Measurements from ENCODE around the gene ANO10.

ANO10 gene

DNA sequence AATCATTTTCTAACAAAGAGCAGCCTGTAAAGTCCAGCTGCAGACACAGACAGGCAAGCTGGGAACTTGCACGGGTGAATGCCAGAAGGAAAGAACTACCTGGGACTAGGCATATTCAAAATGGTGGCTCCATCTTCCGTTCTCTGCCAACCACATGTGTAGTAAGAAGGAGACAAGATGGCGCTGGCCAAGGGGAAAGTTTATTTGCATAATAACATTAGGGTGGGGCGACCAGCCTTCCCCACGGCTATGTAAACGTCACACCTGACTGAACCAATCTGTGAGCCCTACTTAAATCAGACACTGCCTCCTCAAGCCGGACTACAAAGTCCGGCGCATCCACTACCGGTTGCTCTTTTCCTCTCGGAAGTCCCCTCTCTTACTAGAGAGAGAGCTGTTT is 204.7 kb downstream of the ANO10 start:
- intact Hi-C loops (cut with DNase I; ENCODE audit: low total_unique reads), result no loop called here
- TF ChIP-seq, protein P1, sequence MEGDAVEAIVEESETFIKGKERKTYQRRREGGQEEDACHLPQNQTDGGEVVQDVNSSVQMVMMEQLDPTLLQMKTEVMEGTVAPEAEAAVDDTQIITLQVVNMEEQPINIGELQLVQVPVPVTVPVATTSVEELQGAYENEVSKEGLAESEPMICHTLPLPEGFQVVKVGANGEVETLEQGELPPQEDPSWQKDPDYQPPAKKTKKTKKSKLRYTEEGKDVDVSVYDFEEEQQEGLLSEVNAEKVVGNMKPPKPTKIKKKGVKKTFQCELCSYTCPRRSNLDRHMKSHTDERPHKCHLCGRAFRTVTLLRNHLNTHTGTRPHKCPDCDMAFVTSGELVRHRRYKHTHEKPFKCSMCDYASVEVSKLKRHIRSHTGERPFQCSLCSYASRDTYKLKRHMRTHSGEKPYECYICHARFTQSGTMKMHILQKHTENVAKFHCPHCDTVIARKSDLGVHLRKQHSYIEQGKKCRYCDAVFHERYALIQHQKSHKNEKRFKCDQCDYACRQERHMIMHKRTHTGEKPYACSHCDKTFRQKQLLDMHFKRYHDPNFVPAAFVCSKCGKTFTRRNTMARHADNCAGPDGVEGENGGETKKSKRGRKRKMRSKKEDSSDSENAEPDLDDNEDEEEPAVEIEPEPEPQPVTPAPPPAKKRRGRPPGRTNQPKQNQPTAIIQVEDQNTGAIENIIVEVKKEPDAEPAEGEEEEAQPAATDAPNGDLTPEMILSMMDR (IDR thresholded peaks at IDR 0.05), result no peak
- Histone ChIP-seq H3K4me3 (no peak overlapping the region), H3K4me1 (peaks cover 0 to 17% (median 5%) of the 10 kb centered on the region in 4 donors), H3K36me3 (no peaks in the 10 kb centered on the region), H3K27ac (no peak overlapping the region), H3K27me3 (no peaks in the 10 kb centered on the region), H3K9me3 (no peaks in the 10 kb centered on the region)
- DNase-seq, result no peak

GRCh38 chr3:43415088-43415487 is 206.7 kb downstream of the ANO10 start:
- H3K36me3 ChIP-seq, result no peaks in the 10 kb centered on the region
- H3K27ac ChIP-seq, result no peak overlapping the region
- intact Hi-C loops (cut with DNase I; ENCODE audit: low total_unique reads), result no loop called here

DNA sequence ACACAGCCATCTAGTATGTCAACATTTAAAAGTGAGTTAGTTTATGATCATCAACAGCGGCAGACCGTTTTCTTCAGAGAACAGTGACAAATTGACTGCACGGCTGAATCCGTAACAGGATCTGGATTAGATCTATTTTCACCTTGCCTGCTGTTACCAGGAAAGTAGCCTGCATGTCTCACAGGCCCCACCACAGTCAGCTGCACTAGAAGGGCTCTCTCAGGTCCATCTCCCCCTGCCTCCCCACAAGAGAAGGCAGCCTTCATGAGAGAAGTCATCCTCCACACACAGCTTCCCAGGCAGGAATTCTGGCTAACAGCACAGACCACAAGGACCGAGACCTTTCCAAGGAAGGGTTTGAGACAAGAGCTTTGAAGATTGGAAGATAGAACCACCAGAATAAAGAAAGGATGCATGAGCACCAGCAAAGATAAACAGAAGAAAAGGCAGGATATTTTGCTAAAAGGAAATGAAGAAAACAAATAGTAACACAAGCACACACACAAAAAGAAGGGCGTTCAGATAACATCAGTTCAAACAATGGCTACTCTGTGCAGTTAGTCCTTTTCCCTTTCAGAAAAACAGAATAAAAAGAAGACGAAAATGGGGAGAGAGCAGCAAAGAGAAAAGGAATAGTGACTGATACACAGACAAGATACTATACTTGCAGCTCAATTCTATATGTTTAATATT is 208.0 kb downstream of the ANO10 start:
- TF ChIP-seq, protein P1 (IDR thresholded peaks at IDR 0.05), result no peak
- no peaks in the 10 kb centered on the region for H3K36me3 ChIP-seq

More at GRCh38 chr3:43415088-43415487, 206.7 kb downstream of the ANO10 start:
- Histone ChIP-seq H3K9me3 (no peaks in the 10 kb centered on the region), H3K4me1 (peaks cover 0 to 15% (median 5%) of the 10 kb centered on the region in 4 donors), H3K27me3 (no peaks in the 10 kb centered on the region), H3K4me3 (no peak overlapping the region)
- no peak for DNase-seq
- TF ChIP-seq, protein P1 (IDR thresholded peaks at IDR 0.05), result no peak

GRCh38 chr3:43411429-43411828 is 210.4 kb downstream of the ANO10 start:
- no peak overlapping the region for H3K4me3 ChIP-seq
- no peaks in the 10 kb centered on the region for H3K36me3 ChIP-seq
- H3K27me3 ChIP-seq, result no peaks in the 10 kb centered on the region
- TF ChIP-seq, protein P1 (IDR thresholded peaks at IDR 0.05), result no peak
- no peak overlapping the region for H3K27ac ChIP-seq
- DNase-seq, result no peak
- intact Hi-C loops (cut with DNase I; ENCODE audit: low total_unique reads), result no loop called here
- H3K9me3 ChIP-seq, result no peaks in the 10 kb centered on the region
- H3K4me1 ChIP-seq, result peaks cover 0 to 15% (median 7%) of the 10 kb centered on the region in 4 donors

More for the DNA sequence above, 208.0 kb downstream of the ANO10 start:
- no peak overlapping the region for H3K4me3 ChIP-seq
- no peak overlapping the region for H3K27ac ChIP-seq
- peaks cover 0 to 11% (median 5%) of the 10 kb centered on the region in 4 donors for H3K4me1 ChIP-seq
- H3K9me3 ChIP-seq, result no peaks in the 10 kb centered on the region
- H3K27me3 ChIP-seq, result no peaks in the 10 kb centered on the region
- intact Hi-C loops (cut with DNase I; ENCODE audit: low total_unique reads), result no loop called here
- no peak for DNase-seq

GRCh38 chr3:43410592-43410991 is 211.2 kb downstream of the ANO10 start:
- H3K27ac ChIP-seq, result no peak overlapping the region
- no peaks in the 10 kb centered on the region for H3K9me3 ChIP-seq
- peaks cover 0 to 22% (median 7%) of the 10 kb centered on the region in 4 donors for H3K4me1 ChIP-seq
- no peaks in the 10 kb centered on the region for H3K27me3 ChIP-seq
- no peak overlapping the region for H3K4me3 ChIP-seq
- no peaks in the 10 kb centered on the region for H3K36me3 ChIP-seq
- intact Hi-C loops (cut with DNase I; ENCODE audit: low total_unique reads), result no loop called here
- TF ChIP-seq, protein P1 (IDR thresholded peaks at IDR 0.05), result no peak
- no peak for DNase-seq
